Mammary epithelial cell (primary cell): ENCODE data around the gene FGF12.

ENCODE experiments used
- CTCF ChIP-seq, 2 donors: IDR thresholded peaks in 1 of 2; conservative IDR thresholded peaks in 1 of 2; 2 replicates each; pipeline ENCODE4 v1.5.1; 2011 to 2012; ENCODE audit warnings: inconsistent platforms in 2 of 2, low read length in 2 of 2, mild to moderate bottlenecking in 2 of 2, control low read depth in 1 of 2, low read depth in 1 of 2; ENCODE audit not compliant: insufficient read depth in 1 of 2; ENCODE audit errors: extremely low read depth in 1 of 2
- EZH2 ChIP-seq: IDR thresholded peaks from 2 replicates; pipeline ENCODE4 v1.6.1; 2012; ENCODE audit warnings: low read length, inconsistent platforms, borderline replicate concordance

GRCh38 chr3:192212979-192213378 lies 514.4 kb downstream of the FGF12 start:
- TF ChIP-seq CTCF (conservative IDR thresholded peaks at IDR 0.05 in 1 of 2, IDR thresholded peaks at IDR 0.05 in 1 of 2; ENCODE audit: extremely low read depth in 1 of 2, insufficient read depth in 1 of 2, low read depth in 1 of 2, low read length in 2 of 2) (no peak), EZH2 (no peak)
